Activated naive CD8-positive, alpha-beta T cell treated with anti-CD3 and anti-CD28 coated beads for 36 hours (primary cell): ENCODE measurements around the gene HYAL4. TPM values are rescaled to one million over a fixed set of nuclear protein-coding genes. Genes with fewer than 3 reads are reported as not detected.
"Not testable (repeated sequence)": the region's sequence is repeated elsewhere in the genome, so short reads cannot be mapped to it uniquely, and the experiment has no call there.

Experiments
- DNase-seq: peaks from one replicate; pipeline ENCODE4 v3.0.0; 2021
- H3K27ac Mint-ChIP-seq: one replicate; pipeline ENCODE4 v1.8.0; 2022; ENCODE audit warnings: mild to moderate bottlenecking, moderate library complexity, mixed read lengths
- H3K27me3 Mint-ChIP-seq: one replicate; pipeline ENCODE4 v1.8.0; 2022; ENCODE audit warnings: mild to moderate bottlenecking, mixed read lengths
- H3K36me3 Mint-ChIP-seq: one replicate; pipeline ENCODE4 v1.8.0; 2021; ENCODE audit warnings: mild to moderate bottlenecking, mixed read lengths
- H3K4me1 Mint-ChIP-seq: one replicate; pipeline ENCODE4 v1.8.0; 2021; ENCODE audit warnings: mixed read lengths
- H3K4me3 Mint-ChIP-seq: one replicate; pipeline ENCODE4 v1.8.0; 2022; ENCODE audit warnings: mild to moderate bottlenecking, moderate library complexity, mixed read lengths
- H3K9me3 Mint-ChIP-seq: one replicate; pipeline ENCODE4 v1.8.0; 2022; ENCODE audit warnings: mixed read lengths
- total RNA-seq, 2 experiments: library from RNA; stranded (reverse); gene quantifications; one replicate each; pipeline ENCODE4 v1.2.3, GENCODE V29; 2021

Gene HYAL4
- total RNA-seq, 2 experiments from 2014 or later = not detected

GRCh38 chr7:123864966-123865365, 20.0 kb downstream of the HYAL4 start:
- Mint-ChIP-seq H3K27ac (no peak overlapping the region), H3K27me3 (peaks cover 8% of the 10 kb centered on the region), H3K9me3 (no peaks in the 10 kb centered on the region), H3K4me1 (no peaks in the 10 kb centered on the region), H3K36me3 (no peaks in the 10 kb centered on the region), H3K4me3 (no peak overlapping the region)
- DNase-seq = no peak

GRCh38 chr7:123865517-123866117, 20.6 kb downstream of the HYAL4 start:
- peak; percentile 15 for DNase-seq
- Mint-ChIP-seq H3K9me3 (no peaks in the 10 kb centered on the region), H3K4me3 (no peak overlapping the region), H3K4me1 (no peaks in the 10 kb centered on the region), H3K27me3 (peaks cover 8% of the 10 kb centered on the region), H3K36me3 (no peaks in the 10 kb centered on the region), H3K27ac (no peak overlapping the region)

- H3K9me3 Mint-ChIP-seq = no peaks in the 10 kb centered on the region
- H3K4me1 Mint-ChIP-seq = no peaks in the 10 kb centered on the region
These were observed 22.3 kb downstream of the HYAL4 start for GRCh38 chr7:123867225-123867624.

GRCh38 chr7:123871998-123872867, 27.3 kb downstream of the HYAL4 start:
- Mint-ChIP-seq H3K4me3 (no peak overlapping the region), H3K27me3 (peaks cover 20% of the 10 kb centered on the region), H3K36me3 (no peaks in the 10 kb centered on the region), H3K9me3 (no peaks in the 10 kb centered on the region), H3K27ac (no peak overlapping the region), H3K4me1 (no peaks in the 10 kb centered on the region)
- peak; percentile 30 for DNase-seq

More at GRCh38 chr7:123867225-123867624, 22.3 kb downstream of the HYAL4 start:
- Mint-ChIP-seq H3K27ac (no peak overlapping the region), H3K27me3 (peaks cover 14% of the 10 kb centered on the region), H3K36me3 (no peaks in the 10 kb centered on the region), H3K4me3 (no peak overlapping the region)
- no peak for DNase-seq

GRCh38 chr7:123872908-123873307, 27.9 kb downstream of the HYAL4 start:
- H3K27ac Mint-ChIP-seq = no peak overlapping the region
- no peak for DNase-seq
- no peaks in the 10 kb centered on the region for H3K9me3 Mint-ChIP-seq

GRCh38 chr7:123876557-123877256, 31.7 kb downstream of the HYAL4 start:
- H3K4me1 Mint-ChIP-seq = no peaks in the 10 kb centered on the region
- DNase-seq = no peak
- H3K4me3 Mint-ChIP-seq = no peak overlapping the region
- H3K27me3 Mint-ChIP-seq = peaks cover 17% of the 10 kb centered on the region
- H3K27ac Mint-ChIP-seq = no peak overlapping the region
- no peaks in the 10 kb centered on the region for H3K36me3 Mint-ChIP-seq
- no peaks in the 10 kb centered on the region for H3K9me3 Mint-ChIP-seq

More at GRCh38 chr7:123872908-123873307, 27.9 kb downstream of the HYAL4 start:
- peaks cover 20% of the 10 kb centered on the region for H3K27me3 Mint-ChIP-seq
- H3K4me3 Mint-ChIP-seq = no peak overlapping the region
- H3K4me1 Mint-ChIP-seq = no peaks in the 10 kb centered on the region
- H3K36me3 Mint-ChIP-seq = no peaks in the 10 kb centered on the region

- Mint-ChIP-seq H3K4me3 (no peak overlapping the region), H3K4me1 (no peaks in the 10 kb centered on the region), H3K27ac (no peak overlapping the region), H3K27me3 (peaks cover 15% of the 10 kb centered on the region), H3K9me3 (no peaks in the 10 kb centered on the region), H3K36me3 (no peaks in the 10 kb centered on the region)
- DNase-seq = no peak
These were observed 34.7 kb downstream of the HYAL4 start for GRCh38 chr7:123879628-123880027.

GRCh38 chr7:123881300-123881699, 36.3 kb downstream of the HYAL4 start:
- Mint-ChIP-seq H3K27ac (no peak overlapping the region), H3K4me1 (no peaks in the 10 kb centered on the region), H3K9me3 (no peaks in the 10 kb centered on the region), H3K36me3 (no peaks in the 10 kb centered on the region), H3K27me3 (peaks cover 14% of the 10 kb centered on the region), H3K4me3 (no peak overlapping the region)
- no peak for DNase-seq

- DNase-seq = no peak
- H3K36me3 Mint-ChIP-seq = no peaks in the 10 kb centered on the region
- H3K9me3 Mint-ChIP-seq = no peaks in the 10 kb centered on the region
- no peak overlapping the region for H3K4me3 Mint-ChIP-seq
- H3K4me1 Mint-ChIP-seq = no peaks in the 10 kb centered on the region
- H3K27me3 Mint-ChIP-seq = peaks cover 15% of the 10 kb centered on the region
- H3K27ac Mint-ChIP-seq = no peak overlapping the region
These were observed 38.2 kb downstream of the HYAL4 start for GRCh38 chr7:123883154-123883553.

GRCh38 chr7:123888192-123888591, 43.2 kb downstream of the HYAL4 start:
- H3K9me3 Mint-ChIP-seq = no peaks in the 10 kb centered on the region
- H3K27ac Mint-ChIP-seq = no peak overlapping the region
- no peak for DNase-seq
- H3K36me3 Mint-ChIP-seq = no peaks in the 10 kb centered on the region
- H3K4me1 Mint-ChIP-seq = no peaks in the 10 kb centered on the region
- peaks cover 17% of the 10 kb centered on the region for H3K27me3 Mint-ChIP-seq
- no peak overlapping the region for H3K4me3 Mint-ChIP-seq

- H3K36me3 Mint-ChIP-seq, DNase-seq, H3K9me3 Mint-ChIP-seq, H3K27ac Mint-ChIP-seq, H3K4me1 Mint-ChIP-seq, H3K4me3 Mint-ChIP-seq: not testable (repeated sequence)
- H3K27me3 Mint-ChIP-seq = peaks cover 18% of the 10 kb centered on the region
These were observed 49.8 kb downstream of the HYAL4 start for GRCh38 chr7:123894753-123895152.

- Mint-ChIP-seq H3K36me3 (no peaks in the 10 kb centered on the region), H3K4me3 (no peak overlapping the region), H3K4me1 (no peaks in the 10 kb centered on the region), H3K27ac (no peak overlapping the region), H3K9me3 (peaks cover 1% of the 10 kb centered on the region), H3K27me3 (peaks cover 3% of the 10 kb centered on the region)
- no peak for DNase-seq
These were observed 56.1 kb downstream of the HYAL4 start for GRCh38 chr7:123901101-123901500.

- Mint-ChIP-seq H3K27me3 (peaks cover 5% of the 10 kb centered on the region), H3K36me3 (no peaks in the 10 kb centered on the region), H3K9me3 (no peaks in the 10 kb centered on the region), H3K4me1 (no peaks in the 10 kb centered on the region), H3K27ac (no peak overlapping the region), H3K4me3 (no peak overlapping the region)
- DNase-seq = no peak
These were observed 60.7 kb downstream of the HYAL4 start for GRCh38 chr7:123905714-123906113.

- DNase-seq = no peak
- no peaks in the 10 kb centered on the region for H3K9me3 Mint-ChIP-seq
- H3K36me3 Mint-ChIP-seq = no peaks in the 10 kb centered on the region
- peaks cover 7% of the 10 kb centered on the region for H3K27me3 Mint-ChIP-seq
- H3K4me3 Mint-ChIP-seq = no peak overlapping the region
- no peaks in the 10 kb centered on the region for H3K4me1 Mint-ChIP-seq
- H3K27ac Mint-ChIP-seq = no peak overlapping the region
These were observed 71.3 kb downstream of the HYAL4 start for GRCh38 chr7:123916240-123916724.

GRCh38 chr7:123917878-123918277, 72.9 kb downstream of the HYAL4 start:
- DNase-seq = no peak
- no peaks in the 10 kb centered on the region for H3K4me1 Mint-ChIP-seq
- H3K27me3 Mint-ChIP-seq = peaks cover 7% of the 10 kb centered on the region
- no peaks in the 10 kb centered on the region for H3K36me3 Mint-ChIP-seq
- no peaks in the 10 kb centered on the region for H3K9me3 Mint-ChIP-seq
- H3K4me3 Mint-ChIP-seq = no peak overlapping the region
- no peak overlapping the region for H3K27ac Mint-ChIP-seq
